Naive thymus-derived CD4-positive, alpha-beta T cell (primary cell): ENCODE results near the gene KRT79. TPM values are rescaled to one million over a fixed set of nuclear protein-coding genes. Genes with fewer than 3 reads are reported as not detected.

Source experiments
- ATAC-seq: fragments of 150-1000 bp; cut with Tn5 transposase; 2 replicates; pipeline ENCODE4 v1.10.0; 2021; ENCODE audit warnings: mild to moderate bottlenecking, moderate library complexity
- CTCF ChIA-PET: fragments of 350-600 bp; sonication (Branson Sonifier 250); formaldehyde crosslinking; loops from one replicate; lab custom pipeline; 2021; ENCODE audit warnings: antibody characterized with exemption; lab: Charles Lee
- POLR2A ChIA-PET: fragments of 350-600 bp; sonication (Branson Sonifier 250); formaldehyde crosslinking; loops from one replicate; lab custom pipeline; 2021; ENCODE audit warnings: antibody characterized with exemption, inconsistent platforms; lab: Charles Lee
- DNase-seq, 9 donors: peaks; one replicate each; pipeline versions ENCODE4 v3.0.0 to v3.0.0-alpha.2; 2020 to 2022; ENCODE audit warnings: mixed read lengths in 1 of 9
- H3K27ac ChIP-seq: one replicate; pipeline ENCODE4 v1.7.0; 2013; ENCODE audit warnings: mild to moderate bottlenecking, low read depth, low read length, moderate library complexity
- H3K27me3 ChIP-seq, 2 donors: one replicate each; pipeline ENCODE4 v1.7.0; 2013; ENCODE audit warnings: low read length in 2 of 2, mild to moderate bottlenecking in 2 of 2, moderate library complexity in 2 of 2; ENCODE audit not compliant: control insufficient read depth in 2 of 2, insufficient read depth in 2 of 2
- H3K36me3 ChIP-seq, 3 experiments: 1 replicate in 2 of 3; 2 replicates in 1 of 3; pipeline ENCODE4 v1.7.0; 2013; ENCODE audit warnings: low read length in 3 of 3, mild to moderate bottlenecking in 3 of 3, moderate library complexity in 1 of 3; ENCODE audit not compliant: insufficient read depth in 3 of 3, control insufficient read depth in 2 of 3
- H3K4me1 ChIP-seq, 2 donors: one replicate each; pipeline ENCODE4 v1.7.0; 2013; ENCODE audit warnings: low read length in 2 of 2, mild to moderate bottlenecking in 2 of 2, moderate library complexity in 1 of 2; ENCODE audit not compliant: control insufficient read depth in 2 of 2, insufficient read depth in 2 of 2
- H3K4me3 ChIP-seq: 2 replicates; pipeline ENCODE4 v1.7.0; 2013; ENCODE audit warnings: mild to moderate bottlenecking, low read length
- H3K9me3 ChIP-seq, 3 experiments: 1 replicate in 2 of 3; 2 replicates in 1 of 3; pipeline ENCODE4 v1.7.0; 2013; ENCODE audit warnings: low read length in 3 of 3; ENCODE audit not compliant: control insufficient read depth in 2 of 3
- H3K27ac Mint-ChIP-seq, 9 donors: one replicate each; pipeline ENCODE4 v1.8.0; 2020 to 2022; ENCODE audit warnings: mixed read lengths in 9 of 9, mild to moderate bottlenecking in 8 of 9, moderate library complexity in 5 of 9, inconsistent platforms in 2 of 9
- H3K27me3 Mint-ChIP-seq, 5 donors: one replicate each; pipeline ENCODE4 v1.8.0; 2021 to 2022; ENCODE audit warnings: mixed read lengths in 5 of 5, mild to moderate bottlenecking in 1 of 5
- H3K36me3 Mint-ChIP-seq, 5 donors: one replicate each; pipeline ENCODE4 v1.8.0; 2020 to 2022; ENCODE audit warnings: mixed read lengths in 5 of 5, mild to moderate bottlenecking in 3 of 5, inconsistent platforms in 1 of 5
- H3K4me1 Mint-ChIP-seq, 7 donors: one replicate each; pipeline ENCODE4 v1.8.0; 2020 to 2022; ENCODE audit warnings: mixed read lengths in 7 of 7, mild to moderate bottlenecking in 3 of 7, inconsistent platforms in 1 of 7
- H3K4me3 Mint-ChIP-seq, 10 donors: one replicate each; pipeline ENCODE4 v1.8.0; 2020 to 2022; ENCODE audit warnings: mild to moderate bottlenecking in 10 of 10, mixed read lengths in 10 of 10, moderate library complexity in 6 of 10, inconsistent platforms in 2 of 10
- H3K9me3 Mint-ChIP-seq, 11 donors: one replicate each; pipeline ENCODE4 v1.8.0; 2020 to 2022; ENCODE audit warnings: mixed read lengths in 11 of 11, mild to moderate bottlenecking in 4 of 11, inconsistent platforms in 1 of 11, moderate library complexity in 1 of 11
- intact Hi-C, 2 donors: fragments of 100-400 bp; cut with micrococcal nuclease; formaldehyde crosslinking; loops; one replicate each; pipeline ENCODE4 v1.15.1; 2023
- polyA plus RNA-seq, 2 donors: library from polyadenylated mRNA; unstranded; fragments of 300-500 nt; fragmentation: Illumina TruSeq; gene quantifications; one replicate each; pipeline ENCODE4 v1.2.3, GENCODE V29; 2021
- total RNA-seq, 6 experiments: library from RNA in 5 of 6; stranded (reverse) in 5 of 6; gene quantifications; 1 replicate in 5 of 6; 2 replicates in 1 of 6; pipeline ENCODE4 v1.2.3 and lab custom pipeline; 2021 to 2026

Gene KRT79
- total and polyA plus RNA-seq, 7 experiments from 2014 or later, result not detected

- Histone ChIP-seq H3K27me3 (no peaks in the 10 kb centered on the region), H3K4me1 (no peaks in the 10 kb centered on the region), H3K36me3 (no peaks in the 10 kb centered on the region), H3K27ac (no peak overlapping the region), H3K9me3 (no peaks in the 10 kb centered on the region), H3K4me3 (no peak overlapping the region)
- H3K27ac Mint-ChIP-seq, result no peak overlapping the region
- no peak for DNase-seq
- no peaks in the 10 kb centered on the region for H3K27me3 Mint-ChIP-seq
- no peaks in the 10 kb centered on the region for H3K36me3 Mint-ChIP-seq
- CTCF ChIA-PET, result no interaction called here
- peaks cover 0 to 1% (median 0%) of the 10 kb centered on the region in 11 donors for H3K9me3 Mint-ChIP-seq
- no peaks in the 10 kb centered on the region for H3K4me1 Mint-ChIP-seq
- ATAC-seq, result no peak
- no peak overlapping the region for H3K4me3 Mint-ChIP-seq
- intact Hi-C loops, result no loop called here
- POLR2A ChIA-PET, result no interaction called here
Measured at GRCh38 chr12:52808573-52809160, 25.4 kb downstream of the KRT79 start.

GRCh38 chr12:52807544-52808470, 26.3 kb downstream of the KRT79 start:
- intact Hi-C loops, result no loop called here
- Mint-ChIP-seq H3K36me3 (peaks cover 0 to 4% (median 0%) of the 10 kb centered on the region in 5 donors), H3K27me3 (no peaks in the 10 kb centered on the region), H3K4me3 (no peak overlapping the region), H3K9me3 (peaks cover 0 to 1% (median 0%) of the 10 kb centered on the region in 11 donors), H3K4me1 (no peaks in the 10 kb centered on the region), H3K27ac (peak overlapping the region in 1 of 9 donors; percentile 71)
- H3K36me3 ChIP-seq, result no peaks in the 10 kb centered on the region
- no peak for ATAC-seq
- CTCF ChIA-PET, result no interaction called here
- H3K4me1 ChIP-seq, result no peaks in the 10 kb centered on the region
- no peak for DNase-seq
- POLR2A ChIA-PET, result no interaction called here
- no peak overlapping the region for H3K27ac ChIP-seq
- no peak overlapping the region for H3K4me3 ChIP-seq
- H3K27me3 ChIP-seq, result no peaks in the 10 kb centered on the region
- no peaks in the 10 kb centered on the region for H3K9me3 ChIP-seq

- no peak overlapping the region for H3K4me3 Mint-ChIP-seq
- no peak overlapping the region for H3K27ac ChIP-seq
- DNase-seq, result no peak
- ChIA-PET CTCF (no interaction called here), POLR2A (no interaction called here)
- H3K9me3 ChIP-seq, result no peaks in the 10 kb centered on the region
- H3K27me3 Mint-ChIP-seq, result no peaks in the 10 kb centered on the region
- no peaks in the 10 kb centered on the region for H3K36me3 ChIP-seq
- peaks cover 0 to 1% (median 0%) of the 10 kb centered on the region in 11 donors for H3K9me3 Mint-ChIP-seq
- peaks cover 0 to 4% (median 0%) of the 10 kb centered on the region in 5 donors for H3K36me3 Mint-ChIP-seq
- intact Hi-C loops, result no loop called here
- H3K27ac Mint-ChIP-seq, result no peak overlapping the region
- no peaks in the 10 kb centered on the region for H3K4me1 ChIP-seq
- H3K4me1 Mint-ChIP-seq, result no peaks in the 10 kb centered on the region
- no peak for ATAC-seq
- no peak overlapping the region for H3K4me3 ChIP-seq
- no peaks in the 10 kb centered on the region for H3K27me3 ChIP-seq
Measured at GRCh38 chr12:52806821-52807543, 27.1 kb downstream of the KRT79 start.

DNA sequence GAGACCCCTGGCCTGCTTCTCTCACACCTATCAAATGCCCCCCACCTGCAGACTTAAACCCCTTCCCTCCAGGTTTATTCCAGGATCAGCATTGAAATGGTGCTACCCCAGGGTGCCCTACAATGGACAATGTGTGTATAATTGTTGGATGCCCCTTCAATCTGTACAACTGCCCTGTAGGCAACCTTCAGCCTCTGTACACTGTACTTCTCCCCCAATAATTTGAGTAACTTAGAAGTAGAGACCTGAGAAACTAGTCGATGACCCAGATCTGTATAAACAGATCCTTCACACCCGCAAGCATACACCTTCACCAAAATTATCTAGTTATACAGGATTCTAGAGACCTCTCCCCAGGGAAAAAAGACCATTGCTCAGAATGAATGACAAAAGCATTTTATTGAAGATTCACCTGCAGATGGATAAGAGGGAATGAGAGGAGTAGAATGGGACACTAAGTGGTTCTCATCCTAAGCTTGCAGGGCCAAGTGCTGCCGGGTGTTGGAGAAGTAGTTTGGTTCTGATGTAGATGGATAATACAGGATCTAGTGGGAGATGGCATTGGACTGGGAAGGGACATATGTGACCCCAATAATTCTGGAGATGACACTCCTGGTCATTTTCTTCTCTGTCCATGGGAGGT, 27.8 kb downstream of the KRT79 start:
- Mint-ChIP-seq H3K9me3 (peaks cover 0 to 1% (median 0%) of the 10 kb centered on the region in 11 donors), H3K4me3 (no peak overlapping the region), H3K4me1 (no peaks in the 10 kb centered on the region), H3K36me3 (peaks cover 0 to 4% (median 0%) of the 10 kb centered on the region in 5 donors), H3K27me3 (no peaks in the 10 kb centered on the region), H3K27ac (peak overlapping the region in 1 of 9 donors; percentile 46)
- Histone ChIP-seq H3K9me3 (no peaks in the 10 kb centered on the region), H3K27ac (no peak overlapping the region), H3K4me3 (no peak overlapping the region), H3K36me3 (no peaks in the 10 kb centered on the region), H3K4me1 (no peaks in the 10 kb centered on the region), H3K27me3 (no peaks in the 10 kb centered on the region)
- ChIA-PET CTCF (no interaction called here), POLR2A (no interaction called here)
- ATAC-seq (no peak), DNase-seq (no peak)
- intact Hi-C loops, result no loop called here

GRCh38 chr12:52805739-52806138, 28.4 kb downstream of the KRT79 start:
- POLR2A ChIA-PET, result no interaction called here
- H3K4me1 Mint-ChIP-seq, result no peaks in the 10 kb centered on the region
- H3K27ac ChIP-seq, result no peak overlapping the region
- H3K36me3 ChIP-seq, result no peaks in the 10 kb centered on the region
- no peak overlapping the region for H3K4me3 ChIP-seq
- no peak overlapping the region for H3K27ac Mint-ChIP-seq
- H3K9me3 Mint-ChIP-seq, result peaks cover 0 to 1% (median 0%) of the 10 kb centered on the region in 11 donors
- CTCF ChIA-PET, result interaction anchor here (0.6 kb wide), 1 partner anchor 410 kb away, joined by 6 read pairs; no protein-coding TSS in a partner anchor
- H3K27me3 ChIP-seq, result no peaks in the 10 kb centered on the region
- peaks cover 0 to 4% (median 0%) of the 10 kb centered on the region in 5 donors for H3K36me3 Mint-ChIP-seq
- no peak overlapping the region for H3K4me3 Mint-ChIP-seq
- ATAC-seq (no peak), DNase-seq (no peak)
- H3K9me3 ChIP-seq, result no peaks in the 10 kb centered on the region
- H3K4me1 ChIP-seq, result no peaks in the 10 kb centered on the region
- H3K27me3 Mint-ChIP-seq, result no peaks in the 10 kb centered on the region
- intact Hi-C loops, result no loop called here

DNA sequence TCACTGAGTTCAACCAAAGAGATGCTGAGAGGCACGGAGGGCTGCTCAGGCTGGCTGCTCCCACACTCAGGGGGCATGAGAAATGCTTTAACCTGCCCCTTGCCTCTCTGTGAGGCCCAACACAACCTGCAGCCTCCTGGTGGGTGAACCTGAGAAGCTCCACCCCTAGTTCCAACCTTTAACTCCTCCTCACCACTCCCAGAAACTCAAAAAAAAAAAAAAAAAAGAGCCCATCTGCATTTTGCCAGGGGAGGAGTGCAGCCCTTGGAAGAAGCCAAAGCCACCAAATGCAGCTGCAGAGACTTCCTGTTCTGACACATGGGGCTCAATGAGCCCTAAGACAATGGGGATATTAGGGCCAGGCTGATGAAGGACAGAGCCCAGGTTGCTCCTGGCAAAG, 29.1 kb downstream of the KRT79 start:
- DNase-seq, result no peak
- peaks cover 0 to 4% (median 0%) of the 10 kb centered on the region in 5 donors for H3K36me3 Mint-ChIP-seq
- ATAC-seq, result no peak
- H3K36me3 ChIP-seq, result no peaks in the 10 kb centered on the region
- intact Hi-C loops, result no loop called here
- ChIA-PET POLR2A (no interaction called here), CTCF (interaction anchor here (0.6 kb wide), 1 partner anchor 409 kb away, joined by 6 read pairs; no protein-coding TSS in a partner anchor)
- no peak overlapping the region for H3K4me3 ChIP-seq
- H3K27me3 ChIP-seq, result no peaks in the 10 kb centered on the region
- H3K4me1 ChIP-seq, result no peaks in the 10 kb centered on the region
- H3K4me1 Mint-ChIP-seq, result no peaks in the 10 kb centered on the region
- H3K27me3 Mint-ChIP-seq, result no peaks in the 10 kb centered on the region
- peaks cover 0 to 1% (median 0%) of the 10 kb centered on the region in 11 donors for H3K9me3 Mint-ChIP-seq
- no peak overlapping the region for H3K4me3 Mint-ChIP-seq
- H3K9me3 ChIP-seq, result no peaks in the 10 kb centered on the region
- H3K27ac Mint-ChIP-seq, result peak overlapping the region in 2 of 9 donors; percentile 13 to 20
- no peak overlapping the region for H3K27ac ChIP-seq
